Measurements from ENCODE around the gene DEF6. TPM values are rescaled to one million over a fixed set of nuclear protein-coding genes. Genes with fewer than 3 reads are reported as not detected.
A peak's percentile ranks its signal among the peaks of the same experiment; 100 is the strongest.

DEF6 gene
- total and polyA plus RNA-seq, 2 of the 13 experiments (the other 11 are each of a cell fraction or from before 2014, with no cell fraction given): 5.2 to 10.0 TPM

GRCh38 chr6:35360349-35361138 lies 62.9 kb downstream of the DEF6 start (continued):
- peak; percentile 46; the same call in 1 of the 2 replicates for TF ChIP-seq HNF1A (IDR thresholded peaks at IDR 0.05; ENCODE audit: low read depth)
- peak; percentile 66; the same call in 1 of the 2 replicates for TF ChIP-seq HNF1A (CRISPR knock-in tag; IDR thresholded peaks at IDR 0.05; ENCODE audit: borderline replicate concordance)
- peak; percentile 49 for TF ChIP-seq SKI (IDR thresholded peaks at IDR 0.05; ENCODE audit: partially characterized antibody)
- TF ChIP-seq NFE2 (CRISPR knock-in tag; IDR thresholded peaks at IDR 0.05): peak; percentile 66; the same call in 1 of the 2 replicates
- TF ChIP-seq KMT2A (CRISPR knock-in tag; IDR thresholded peaks at IDR 0.05): 0 out of 2 replicates have a peak, but pooled peaks have one; percentile 35
- peak; percentile 18 to 76; a peak in 2 of 4 replicates for TF ChIP-seq EP300 (IDR thresholded peaks at IDR 0.05; ENCODE audit: low read depth in 2 of 2, low read length in 2 of 2)
- TF ChIP-seq EP300 (CRISPR knock-in tag; IDR thresholded peaks at IDR 0.05; ENCODE audit: borderline replicate concordance): peak; percentile 74
- 0 out of 2 replicates have a peak, but pooled peaks have one; percentile 46 for TF ChIP-seq HNF1B (CRISPR knock-in tag; IDR thresholded peaks at IDR 0.05)
- peak; percentile 65; the same call in 1 of the 2 replicates for TF ChIP-seq ZNF691 (CRISPR knock-in tag; IDR thresholded peaks at IDR 0.05; ENCODE audit: borderline replicate concordance, low read depth)
- TF ChIP-seq RBAK (CRISPR knock-in tag; IDR thresholded peaks at IDR 0.05): no peak
- no peak for TF ChIP-seq DBP (CRISPR knock-in tag; IDR thresholded peaks at IDR 0.05; ENCODE audit: not compliant biosample characterization)
- TF ChIP-seq PREB (CRISPR knock-in tag; IDR thresholded peaks at IDR 0.05): no peak
- TF ChIP-seq ZNF383 (CRISPR knock-in tag; IDR thresholded peaks at IDR 0.05; ENCODE audit: borderline replicate concordance): peak; percentile 80; the same call in 1 of the 2 replicates
- no peak for TF ChIP-seq ZNF720 (CRISPR knock-in tag; IDR thresholded peaks at IDR 0.05)
- TF ChIP-seq HIC2 (CRISPR knock-in tag; IDR thresholded peaks at IDR 0.05; ENCODE audit: low read depth): peak; percentile 78; the same call in 1 of the 2 replicates

Measured in HepG2 (cell line).